HUES48 (cell line): ENCODE data around the gene NRG2.

ENCODE experiments used
- H3K27ac ChIP-seq: one replicate; pipeline ENCODE4 v1.7.0; 2013; ENCODE audit warnings: low read depth, low read length, inconsistent platforms
- H3K27me3 ChIP-seq: 2 replicates; pipeline ENCODE4 v1.6.1; 2013; ENCODE audit warnings: mild to moderate bottlenecking, low read length; ENCODE audit not compliant: control insufficient read depth, insufficient read depth
- H3K36me3 ChIP-seq: 2 replicates; pipeline ENCODE4 v1.6.1; 2013; ENCODE audit warnings: low read length; ENCODE audit not compliant: control insufficient read depth, insufficient read depth
- H3K4me1 ChIP-seq: 2 replicates; pipeline ENCODE4 v1.6.1; 2013; ENCODE audit warnings: mild to moderate bottlenecking, low read length; ENCODE audit not compliant: control insufficient read depth, insufficient read depth
- H3K4me3 ChIP-seq: 2 replicates; pipeline ENCODE4 v1.5.1; 2013; ENCODE audit warnings: mild to moderate bottlenecking, low read depth, low read length
- H3K9ac ChIP-seq: 2 replicates; pipeline ENCODE4 v1.6.1; 2013; ENCODE audit warnings: mild to moderate bottlenecking, low read depth, low read length, moderate library complexity
- H3K9me3 ChIP-seq: 2 replicates; pipeline ENCODE4 v1.6.1; 2013; ENCODE audit warnings: low read length; ENCODE audit not compliant: control insufficient read depth, insufficient read depth

NRG2 gene

GRCh38 chr5:140010798-140011197 is 32.3 kb downstream of the NRG2 start:
- H3K4me3 ChIP-seq = no peak overlapping the region
- no peaks in the 10 kb centered on the region for H3K9me3 ChIP-seq
- H3K27ac ChIP-seq = no peak overlapping the region
- no peaks in the 10 kb centered on the region for H3K36me3 ChIP-seq
- H3K9ac ChIP-seq = no peak overlapping the region
- no peaks in the 10 kb centered on the region for H3K4me1 ChIP-seq
- H3K27me3 ChIP-seq = peaks cover 4% of the 10 kb centered on the region; the same call in 1 of the 2 replicates

GRCh38 chr5:140007311-140007710 is 35.8 kb downstream of the NRG2 start:
- Histone ChIP-seq H3K4me1 (no peaks in the 10 kb centered on the region), H3K36me3 (no peaks in the 10 kb centered on the region), H3K9ac (no peak overlapping the region), H3K27ac (no peak overlapping the region), H3K4me3 (no peak overlapping the region), H3K27me3 (peaks cover 7% of the 10 kb centered on the region), H3K9me3 (no peaks in the 10 kb centered on the region)

GRCh38 chr5:140005145-140005591 is 37.9 kb downstream of the NRG2 start:
- Histone ChIP-seq H3K9ac (no peak overlapping the region), H3K27ac (no peak overlapping the region), H3K9me3 (no peaks in the 10 kb centered on the region), H3K27me3 (peaks cover 7% of the 10 kb centered on the region), H3K36me3 (no peaks in the 10 kb centered on the region), H3K4me1 (no peaks in the 10 kb centered on the region), H3K4me3 (no peak overlapping the region)

- no peaks in the 10 kb centered on the region for H3K9me3 ChIP-seq
Observed at GRCh38 chr5:140004174-140004573, 38.9 kb downstream of the NRG2 start.

GRCh38 chr5:140003519-140003918 is 39.6 kb downstream of the NRG2 start:
- Histone ChIP-seq H3K9ac (no peak overlapping the region), H3K36me3 (no peaks in the 10 kb centered on the region), H3K27me3 (peaks cover 10% of the 10 kb centered on the region), H3K27ac (no peak overlapping the region), H3K9me3 (no peaks in the 10 kb centered on the region), H3K4me3 (no peak overlapping the region), H3K4me1 (no peaks in the 10 kb centered on the region)

More at GRCh38 chr5:140004174-140004573, 38.9 kb downstream of the NRG2 start:
- no peak overlapping the region for H3K27ac ChIP-seq
- H3K27me3 ChIP-seq = peaks cover 7% of the 10 kb centered on the region
- no peak overlapping the region for H3K9ac ChIP-seq
- H3K4me3 ChIP-seq = no peak overlapping the region
- H3K36me3 ChIP-seq = no peaks in the 10 kb centered on the region
- H3K4me1 ChIP-seq = no peaks in the 10 kb centered on the region

- Histone ChIP-seq H3K27me3 (peaks cover 7% of the 10 kb centered on the region; the same call in 1 of the 2 replicates), H3K27ac (no peak overlapping the region), H3K36me3 (no peaks in the 10 kb centered on the region), H3K9ac (no peak overlapping the region), H3K4me3 (no peak overlapping the region), H3K4me1 (no peaks in the 10 kb centered on the region), H3K9me3 (no peaks in the 10 kb centered on the region)
Observed at GRCh38 chr5:140000332-140000731, 42.8 kb downstream of the NRG2 start.

- no peak overlapping the region for H3K4me3 ChIP-seq
- 0 out of 2 replicates have a peak, but pooled peaks cover 4% of the 10 kb centered on the region for H3K27me3 ChIP-seq
- H3K9me3 ChIP-seq = no peaks in the 10 kb centered on the region
- H3K36me3 ChIP-seq = no peaks in the 10 kb centered on the region
- no peak overlapping the region for H3K9ac ChIP-seq
- H3K27ac ChIP-seq = no peak overlapping the region
- no peaks in the 10 kb centered on the region for H3K4me1 ChIP-seq
Observed at GRCh38 chr5:139998837-139999236, 44.3 kb downstream of the NRG2 start.

- no peak overlapping the region for H3K27ac ChIP-seq
- H3K9ac ChIP-seq = no peak overlapping the region
- no peak overlapping the region for H3K4me3 ChIP-seq
- no peaks in the 10 kb centered on the region for H3K36me3 ChIP-seq
- H3K4me1 ChIP-seq = no peaks in the 10 kb centered on the region
- no peaks in the 10 kb centered on the region for H3K9me3 ChIP-seq
- H3K27me3 ChIP-seq = 0 out of 2 replicates have a peak, but pooled peaks cover 4% of the 10 kb centered on the region
Observed at GRCh38 chr5:139997276-139997675, 45.8 kb downstream of the NRG2 start.

- Histone ChIP-seq H3K27ac (no peak overlapping the region), H3K4me1 (no peaks in the 10 kb centered on the region), H3K9ac (no peak overlapping the region), H3K4me3 (no peak overlapping the region), H3K9me3 (no peaks in the 10 kb centered on the region), H3K27me3 (0 out of 2 replicates have a peak, but pooled peaks cover 4% of the 10 kb centered on the region), H3K36me3 (no peaks in the 10 kb centered on the region)
Observed at GRCh38 chr5:139995929-139996328, 47.2 kb downstream of the NRG2 start.

GRCh38 chr5:139994234-139994633 is 48.9 kb downstream of the NRG2 start:
- Histone ChIP-seq H3K9ac (no peak overlapping the region), H3K36me3 (no peaks in the 10 kb centered on the region), H3K4me1 (no peaks in the 10 kb centered on the region), H3K27ac (no peak overlapping the region), H3K4me3 (no peak overlapping the region), H3K9me3 (no peaks in the 10 kb centered on the region), H3K27me3 (0 out of 2 replicates have a peak, but pooled peaks cover 4% of the 10 kb centered on the region)

GRCh38 chr5:139985733-139986132 is 57.4 kb downstream of the NRG2 start:
- 0 out of 2 replicates have a peak, but pooled peaks cover 8% of the 10 kb centered on the region for H3K27me3 ChIP-seq
- no peak overlapping the region for H3K9ac ChIP-seq
- no peak overlapping the region for H3K4me3 ChIP-seq
- H3K9me3 ChIP-seq = no peaks in the 10 kb centered on the region
- H3K36me3 ChIP-seq = no peaks in the 10 kb centered on the region
- no peaks in the 10 kb centered on the region for H3K4me1 ChIP-seq
- H3K27ac ChIP-seq = no peak overlapping the region
